Peyer's patch (tissue), 4 donors: ENCODE data around the gene RHOJ.

ENCODE experiments used
- POLR2A ChIP-seq, 2 donors: fragments of 450-650 bp; IDR thresholded peaks; one replicate each; pipeline ENCODE4 v1.5.1; 2017; ENCODE audit warnings: antibody characterized with exemption in 2 of 2, mild to moderate bottlenecking in 2 of 2, moderate library complexity in 2 of 2
- TF ChIP-seq, protein P1 (sequence below), 6 experiments: fragments of 450-650 bp in 4 of 6; fragments of 200-600 bp in 2 of 6; sonication (generic) in 1 of 6; IDR thresholded peaks; one replicate each; pipeline ENCODE4 v1.5.1; 2017 to 2019; ENCODE audit warnings: antibody characterized with exemption in 6 of 6, mild to moderate bottlenecking in 3 of 6, moderate library complexity in 1 of 6

DNA sequence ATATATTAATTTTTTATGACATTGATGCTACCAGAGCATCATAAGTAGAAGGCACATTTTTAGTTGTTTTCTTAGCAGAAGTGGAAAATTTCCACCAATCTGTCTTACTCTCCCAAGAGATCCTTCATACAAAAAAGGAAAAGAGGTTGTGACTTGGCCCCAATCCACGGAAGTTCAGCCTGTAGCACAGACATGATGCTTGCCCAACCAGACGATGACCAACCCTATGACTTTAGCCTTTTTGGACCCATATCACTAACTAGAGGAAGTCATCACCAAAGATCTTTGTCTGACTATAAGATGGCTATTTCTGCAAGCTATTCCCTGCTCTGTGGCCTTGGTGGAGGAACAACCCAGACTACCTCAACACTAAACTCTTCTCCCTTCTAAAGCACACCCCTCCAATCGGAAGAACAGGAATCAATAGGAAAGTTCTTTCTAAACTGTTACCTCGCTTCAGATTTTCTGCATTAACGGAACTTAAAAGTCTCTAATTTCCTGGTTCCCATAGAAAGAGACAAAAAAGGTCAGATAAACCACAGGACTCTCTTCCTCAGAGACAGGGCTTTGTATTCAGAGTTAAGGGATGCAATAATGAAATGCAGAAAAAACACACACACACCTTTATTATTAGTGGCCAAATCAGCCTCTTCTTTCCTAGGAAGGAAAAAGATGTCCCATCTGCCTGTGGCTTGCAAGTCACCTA, 4.1 kb upstream of the RHOJ start:
- TF ChIP-seq, protein P1, sequence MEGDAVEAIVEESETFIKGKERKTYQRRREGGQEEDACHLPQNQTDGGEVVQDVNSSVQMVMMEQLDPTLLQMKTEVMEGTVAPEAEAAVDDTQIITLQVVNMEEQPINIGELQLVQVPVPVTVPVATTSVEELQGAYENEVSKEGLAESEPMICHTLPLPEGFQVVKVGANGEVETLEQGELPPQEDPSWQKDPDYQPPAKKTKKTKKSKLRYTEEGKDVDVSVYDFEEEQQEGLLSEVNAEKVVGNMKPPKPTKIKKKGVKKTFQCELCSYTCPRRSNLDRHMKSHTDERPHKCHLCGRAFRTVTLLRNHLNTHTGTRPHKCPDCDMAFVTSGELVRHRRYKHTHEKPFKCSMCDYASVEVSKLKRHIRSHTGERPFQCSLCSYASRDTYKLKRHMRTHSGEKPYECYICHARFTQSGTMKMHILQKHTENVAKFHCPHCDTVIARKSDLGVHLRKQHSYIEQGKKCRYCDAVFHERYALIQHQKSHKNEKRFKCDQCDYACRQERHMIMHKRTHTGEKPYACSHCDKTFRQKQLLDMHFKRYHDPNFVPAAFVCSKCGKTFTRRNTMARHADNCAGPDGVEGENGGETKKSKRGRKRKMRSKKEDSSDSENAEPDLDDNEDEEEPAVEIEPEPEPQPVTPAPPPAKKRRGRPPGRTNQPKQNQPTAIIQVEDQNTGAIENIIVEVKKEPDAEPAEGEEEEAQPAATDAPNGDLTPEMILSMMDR (IDR thresholded peaks at IDR 0.05), result no peak
- no peak for TF ChIP-seq POLR2A (IDR thresholded peaks at IDR 0.05)
